ENCODE results near the gene ACLY.
"Not testable (repeated sequence)": the region's sequence is repeated elsewhere in the genome, so short reads cannot be mapped to it uniquely, and the experiment has no call there.

DNA sequence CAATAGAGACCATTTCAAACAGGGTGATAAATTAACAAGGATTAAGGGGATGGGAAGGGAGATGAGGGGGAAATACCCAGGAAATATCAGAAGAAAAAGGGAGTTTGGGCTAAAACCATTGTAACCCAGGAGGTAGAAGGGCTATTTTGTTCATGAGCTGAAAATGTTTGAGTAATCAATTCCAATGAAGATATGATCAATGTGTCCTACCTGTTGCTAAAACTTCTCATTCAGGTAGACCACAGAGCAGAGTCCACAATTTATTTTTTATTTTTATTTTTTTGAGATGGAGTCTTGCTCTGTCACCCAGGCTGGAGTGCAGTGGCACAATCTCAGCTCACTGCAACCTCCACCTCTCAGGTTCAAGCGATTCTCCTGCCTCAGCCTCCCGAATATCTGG is 79.3 kb downstream of the ACLY start:
- TF ChIP-seq, protein P1, sequence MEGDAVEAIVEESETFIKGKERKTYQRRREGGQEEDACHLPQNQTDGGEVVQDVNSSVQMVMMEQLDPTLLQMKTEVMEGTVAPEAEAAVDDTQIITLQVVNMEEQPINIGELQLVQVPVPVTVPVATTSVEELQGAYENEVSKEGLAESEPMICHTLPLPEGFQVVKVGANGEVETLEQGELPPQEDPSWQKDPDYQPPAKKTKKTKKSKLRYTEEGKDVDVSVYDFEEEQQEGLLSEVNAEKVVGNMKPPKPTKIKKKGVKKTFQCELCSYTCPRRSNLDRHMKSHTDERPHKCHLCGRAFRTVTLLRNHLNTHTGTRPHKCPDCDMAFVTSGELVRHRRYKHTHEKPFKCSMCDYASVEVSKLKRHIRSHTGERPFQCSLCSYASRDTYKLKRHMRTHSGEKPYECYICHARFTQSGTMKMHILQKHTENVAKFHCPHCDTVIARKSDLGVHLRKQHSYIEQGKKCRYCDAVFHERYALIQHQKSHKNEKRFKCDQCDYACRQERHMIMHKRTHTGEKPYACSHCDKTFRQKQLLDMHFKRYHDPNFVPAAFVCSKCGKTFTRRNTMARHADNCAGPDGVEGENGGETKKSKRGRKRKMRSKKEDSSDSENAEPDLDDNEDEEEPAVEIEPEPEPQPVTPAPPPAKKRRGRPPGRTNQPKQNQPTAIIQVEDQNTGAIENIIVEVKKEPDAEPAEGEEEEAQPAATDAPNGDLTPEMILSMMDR (conservative IDR thresholded peaks at IDR 0.05) = not testable (repeated sequence)
- TF ChIP-seq EZH2 (IDR thresholded peaks at IDR 0.05; ENCODE audit: low read depth) = not testable (repeated sequence)

Measured in PC-9 (cell line).